Measurements from ENCODE around the gene PNPLA5.

PNPLA5 gene

GRCh38 chr22:43853328-43853931, 38.4 kb downstream of the PNPLA5 start:
- no peak for DNase-seq

DNA sequence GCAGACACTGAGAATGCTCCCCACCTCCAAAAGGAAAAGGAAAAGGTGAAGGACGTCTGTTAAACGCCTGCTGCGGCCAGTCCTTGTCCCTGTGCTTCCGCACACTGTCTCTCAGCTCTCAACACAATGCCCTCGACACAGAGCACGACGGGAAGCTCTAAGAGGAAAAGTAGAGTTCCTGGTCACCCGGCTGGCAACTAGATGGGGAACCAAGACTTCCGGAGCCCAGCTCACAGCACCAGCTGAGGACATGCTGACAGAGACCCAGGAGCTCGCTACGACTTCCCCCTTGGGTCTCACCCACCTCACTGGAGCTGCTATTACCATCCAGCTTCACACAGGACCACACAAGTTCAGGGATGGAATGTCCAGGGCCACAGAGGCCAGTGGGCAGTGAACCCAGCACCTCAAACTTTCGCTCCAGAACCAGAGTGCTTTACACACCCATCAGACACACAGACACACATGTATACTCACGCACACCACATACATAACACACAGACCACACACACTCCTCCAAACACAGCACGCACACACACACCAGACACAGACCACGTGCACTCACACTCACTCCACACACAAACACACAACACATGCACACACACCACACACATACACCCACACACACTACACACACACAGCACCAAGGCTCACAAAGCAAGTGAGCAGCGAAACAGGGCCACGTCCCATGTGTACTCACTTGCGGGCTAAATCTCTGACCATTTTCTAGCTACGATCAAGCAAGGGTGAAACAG, 39.1 kb downstream of the PNPLA5 start:
- DNase-seq = no peak

- DNase-seq = no peak
Measured at GRCh38 chr22:43851979-43852307, 39.9 kb downstream of the PNPLA5 start.

GRCh38 chr22:43851058-43851978, 40.5 kb downstream of the PNPLA5 start:
- DNase-seq = no peak

GRCh38 chr22:43850529-43850928, 41.3 kb downstream of the PNPLA5 start:
- no peak for DNase-seq

DNA sequence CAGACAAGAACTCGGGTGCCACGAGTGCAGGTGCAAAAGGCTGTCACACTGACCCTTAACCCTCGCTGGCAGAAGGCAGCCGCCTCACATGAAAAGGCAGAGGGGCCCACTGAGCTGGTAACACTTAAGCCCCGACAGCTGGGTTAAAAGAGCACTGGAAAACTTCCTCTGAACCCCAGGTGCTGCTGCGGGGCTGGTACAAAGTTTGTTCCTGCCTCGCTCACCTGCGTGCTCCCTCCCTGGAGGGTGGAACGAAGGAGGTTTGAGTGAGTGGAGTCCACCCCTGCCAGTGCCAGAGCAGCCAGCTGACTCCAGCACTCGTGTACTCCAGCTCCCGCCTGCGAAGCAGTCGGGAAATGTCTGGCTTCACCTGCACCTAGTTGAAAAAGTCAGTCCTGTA, 42.1 kb downstream of the PNPLA5 start:
- DNase-seq = peak in 1 of 14 donors; percentile 7

- DNase-seq = peak in 1 of 14 donors; percentile 32
Measured at GRCh38 chr22:43848366-43849171, 43.2 kb downstream of the PNPLA5 start.

DNA sequence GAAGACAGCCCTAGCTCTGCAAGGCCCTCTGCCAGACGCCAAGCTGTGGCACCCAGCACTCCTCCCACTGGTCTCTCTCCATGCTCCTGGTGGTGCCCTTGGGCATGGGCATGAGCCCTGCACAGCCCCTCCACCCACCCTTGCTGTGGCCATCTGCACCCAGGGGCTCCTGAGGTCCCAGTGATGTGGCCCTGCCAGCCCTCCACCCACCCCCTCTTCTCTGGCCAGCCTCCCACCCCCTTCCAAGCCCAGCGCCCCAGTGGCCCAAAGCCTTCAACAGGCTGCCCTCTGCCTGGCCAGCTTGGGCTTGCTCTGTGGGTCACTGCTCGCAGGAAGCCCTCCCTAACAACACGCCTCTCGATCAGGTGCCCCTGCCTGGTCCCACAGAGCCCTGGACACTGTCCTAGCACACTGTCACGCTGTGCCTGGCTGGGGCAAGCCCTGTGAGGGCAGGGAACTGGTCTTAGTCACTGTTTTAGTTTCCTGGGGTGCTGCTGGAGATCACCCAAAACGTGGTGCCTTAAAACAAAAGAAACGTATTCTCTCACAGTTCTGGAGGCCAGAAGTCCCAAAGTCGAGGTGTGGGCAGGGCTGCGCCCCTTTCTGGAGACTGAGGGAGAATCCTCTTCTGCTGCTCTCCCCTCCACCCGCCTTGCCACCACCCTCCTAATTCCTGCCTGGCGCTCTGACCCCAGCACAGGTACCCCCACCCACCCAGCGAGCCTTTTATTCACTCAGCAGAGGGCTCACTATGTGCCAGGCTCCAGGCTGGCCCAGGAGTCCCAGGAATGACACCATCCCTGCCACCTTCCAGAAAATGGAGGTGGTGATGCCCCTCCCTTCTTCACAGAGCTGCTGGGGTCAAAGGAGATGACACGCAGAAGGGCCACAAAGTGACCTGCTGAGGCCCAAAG, 44.2 kb downstream of the PNPLA5 start:
- DNase-seq = no peak

DNA sequence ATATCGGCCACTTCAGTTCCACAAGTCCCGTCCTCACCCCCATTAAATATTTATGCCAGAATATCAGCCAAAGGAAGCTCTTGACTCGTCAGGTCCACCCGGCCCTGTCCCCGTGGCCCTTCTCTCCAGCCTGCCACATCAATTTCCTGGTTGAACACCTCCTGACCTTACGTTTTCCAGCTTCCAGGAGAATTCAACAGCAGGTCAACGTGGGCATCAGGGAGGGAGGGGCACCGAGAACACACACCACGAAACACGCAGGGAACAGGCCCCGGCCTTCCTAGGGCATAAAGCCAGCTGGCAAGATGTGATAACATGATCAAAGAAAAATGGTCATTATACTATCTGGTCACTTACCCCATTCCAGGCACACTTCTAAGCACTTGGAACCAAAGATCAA, 44.8 kb downstream of the PNPLA5 start:
- no peak for DNase-seq

DNA sequence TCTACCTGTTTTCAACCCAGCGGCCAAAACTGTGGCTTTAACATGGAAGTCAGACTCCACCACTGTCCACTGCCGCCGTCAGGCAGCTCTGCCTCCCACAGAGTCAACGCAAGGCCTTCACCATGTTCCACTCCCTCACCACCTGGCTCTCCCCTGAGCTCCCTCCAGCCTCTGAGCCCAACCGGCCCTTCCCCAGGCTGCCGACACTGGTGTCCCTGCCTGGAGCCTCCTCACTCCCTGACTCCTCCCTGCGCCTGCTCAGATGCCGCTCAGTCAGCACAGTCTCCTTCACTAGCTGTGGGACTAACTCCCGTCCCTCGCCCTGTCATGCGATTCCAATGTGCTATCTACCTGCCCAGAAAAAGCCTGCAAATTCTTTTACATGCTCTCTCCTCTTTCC, 45.8 kb downstream of the PNPLA5 start:
- no peak for DNase-seq

- no peak for DNase-seq
Measured at GRCh38 chr22:43844560-43845545, 47.0 kb downstream of the PNPLA5 start.

- no peak for DNase-seq
Measured at GRCh38 chr22:43843783-43844530, 47.9 kb downstream of the PNPLA5 start.

GRCh38 chr22:43841742-43842141, 50.1 kb downstream of the PNPLA5 start:
- no peak for DNase-seq

DNA sequence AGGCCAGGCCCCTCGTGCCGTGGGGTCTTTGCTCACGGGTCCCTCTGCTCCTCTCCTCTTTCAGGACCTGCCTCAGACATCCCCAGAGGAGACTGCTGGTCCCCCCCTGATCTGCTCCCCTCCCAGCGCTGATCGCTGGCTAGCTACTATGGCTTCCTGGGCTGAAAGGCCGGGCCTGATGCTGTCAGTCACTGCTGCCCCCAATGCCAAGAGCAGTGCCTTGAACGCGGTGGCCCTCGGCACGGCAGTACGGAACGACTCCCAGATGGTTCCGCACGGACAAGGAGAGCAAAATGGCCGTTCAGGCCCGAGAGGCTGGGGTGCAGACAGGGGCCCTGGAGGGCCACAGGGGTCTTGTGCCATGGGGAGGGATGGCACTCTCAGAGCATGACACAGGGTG, 51.0 kb downstream of the PNPLA5 start:
- no peak for DNase-seq

GRCh38 chr22:43840431-43840830, 51.4 kb downstream of the PNPLA5 start:
- DNase-seq = no peak

- no peak for DNase-seq
Measured at GRCh38 chr22:43839781-43840180, 52.0 kb downstream of the PNPLA5 start.

DNA sequence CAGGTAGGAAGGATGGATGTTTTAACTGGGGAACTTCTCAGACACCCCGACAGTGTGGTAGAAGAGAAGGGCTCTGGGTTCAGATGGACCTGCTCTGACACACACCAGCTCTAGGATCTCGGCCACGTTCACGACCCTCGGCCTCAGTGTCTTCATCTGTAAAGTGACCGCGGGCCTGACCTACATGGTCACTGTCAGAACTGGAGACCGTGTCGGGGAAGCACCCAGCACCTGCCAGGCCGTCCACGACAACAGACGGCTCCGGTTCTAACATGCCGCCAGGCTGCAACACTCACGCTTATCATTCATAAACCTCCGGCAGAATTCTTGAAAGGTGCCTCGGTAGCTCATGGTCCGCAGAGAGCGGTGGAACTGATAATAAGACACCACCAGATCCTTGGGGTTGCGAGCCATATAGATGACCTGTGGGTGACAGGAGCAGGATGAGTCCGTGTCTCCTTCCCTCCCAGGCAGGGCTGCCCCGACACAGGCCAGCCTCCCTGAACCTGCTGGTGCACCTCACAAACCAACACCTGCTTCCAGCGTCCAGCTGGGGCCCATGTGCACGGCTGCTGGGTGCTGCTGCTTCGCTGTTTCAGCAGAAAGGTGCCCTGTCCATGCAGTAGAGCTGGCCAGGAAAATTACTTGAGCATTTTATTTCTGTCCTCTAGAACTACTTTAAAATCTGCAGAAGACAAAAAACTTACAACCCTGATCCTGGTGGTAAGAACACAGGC, 53.1 kb downstream of the PNPLA5 start:
- DNase-seq = no peak

GRCh38 chr22:43838161-43838560, 53.7 kb downstream of the PNPLA5 start:
- no peak for DNase-seq

DNA sequence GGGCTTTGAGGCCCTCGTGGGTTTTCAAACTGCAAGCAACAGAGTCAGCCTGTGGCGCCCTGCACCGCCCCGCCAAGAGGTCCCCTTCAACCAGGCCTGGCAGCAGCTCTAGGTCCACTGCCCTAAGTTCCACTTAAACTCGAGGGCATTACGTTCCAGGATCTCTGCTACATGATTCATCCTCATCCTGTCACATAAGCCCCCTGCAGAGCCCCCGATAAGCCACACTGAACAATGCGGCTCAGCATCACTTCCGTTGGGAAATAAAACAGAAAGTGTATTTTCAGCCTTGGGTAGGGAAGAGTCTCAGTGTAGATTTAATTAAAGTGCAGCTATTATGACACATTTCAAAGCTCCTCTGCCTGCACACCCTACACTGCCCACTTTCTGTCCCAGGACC, 54.1 kb downstream of the PNPLA5 start:
- no peak for DNase-seq
